GM06990 (cell line): Measurements from ENCODE around the gene S100A11.
A peak's percentile ranks its signal among the peaks of the same experiment; 100 is the strongest.
"Not testable (repeated sequence)": the region's sequence is repeated elsewhere in the genome, so short reads cannot be mapped to it uniquely, and the experiment has no call there.

Experiments used
- DNase-seq: peaks from one replicate; pipeline ENCODE4 v3.0.0-alpha.2; 2011; ENCODE audit not compliant: insufficient read length; ENCODE audit errors: extremely low read depth
- H3K27me3 ChIP-seq: replicated peaks from 2 replicates; pipeline ENCODE4 v1.6.0; 2011; ENCODE audit warnings: low read length; ENCODE audit not compliant: control insufficient read depth, insufficient read depth
- H3K36me3 ChIP-seq: 2 replicates; pipeline ENCODE4 v1.5.1; 2011; ENCODE audit warnings: low read length; ENCODE audit not compliant: control insufficient read depth, insufficient read depth
- H3K4me3 ChIP-seq: replicated peaks from 2 replicates; pipeline ENCODE4 v1.5.1; 2011; ENCODE audit warnings: low read depth, mild to moderate bottlenecking, control low read depth, low read length
- TF ChIP-seq, protein P1 (sequence below): IDR thresholded peaks from 2 replicates; pipeline ENCODE4 v1.5.1; 2011; ENCODE audit warnings: low read length, control low read depth, mild to moderate bottlenecking, inconsistent platforms; ENCODE audit not compliant: insufficient read depth, poor library complexity, severe bottlenecking

S100A11 gene

DNA sequence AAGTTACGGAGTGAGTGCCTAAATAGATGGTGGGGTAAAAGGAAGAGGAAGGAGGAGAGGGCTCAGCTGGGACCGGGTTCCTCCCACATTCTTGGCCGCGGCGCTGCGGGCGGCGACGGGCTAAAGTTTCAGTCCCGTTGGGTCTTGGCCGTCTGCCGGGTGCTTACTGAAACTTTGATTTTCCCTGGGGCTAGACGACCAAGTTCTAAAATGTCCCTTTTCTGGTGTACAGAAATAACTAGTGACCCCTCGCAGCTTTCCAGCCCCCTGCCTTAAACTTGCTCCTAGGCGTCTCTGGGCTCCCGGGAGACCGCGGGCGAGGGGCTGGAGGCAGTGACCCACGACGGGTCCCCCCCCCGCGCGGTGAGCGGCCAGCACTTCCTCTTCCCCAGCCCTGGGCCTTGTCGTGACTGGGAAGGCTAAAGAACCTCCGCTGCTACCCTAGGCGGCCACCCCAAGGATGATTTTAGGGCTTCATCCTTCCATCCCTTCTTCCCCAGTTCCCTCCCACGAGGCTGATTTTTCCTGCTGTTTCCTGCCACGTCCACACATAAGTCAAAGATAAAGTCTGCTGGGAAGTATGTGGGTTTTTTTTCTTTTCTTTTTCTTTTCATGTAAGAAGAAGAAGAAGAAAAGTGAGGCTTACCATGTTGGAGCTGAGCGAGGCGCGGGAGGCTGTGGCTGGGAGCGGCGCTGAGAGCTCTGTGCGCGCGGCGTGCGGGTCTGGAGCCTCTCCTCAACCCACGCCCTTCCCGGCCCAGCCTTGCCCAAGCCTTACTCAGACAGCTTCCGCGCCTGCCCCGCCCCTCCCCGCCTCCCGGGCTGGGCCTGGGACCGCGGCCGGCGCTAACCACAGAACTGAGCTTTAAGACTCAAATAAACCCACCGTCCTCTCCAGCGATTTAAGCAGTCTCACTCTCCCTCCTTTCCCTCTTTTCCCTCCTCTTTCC is at the start of gene S100A11:
Gene S100A11 (minus strand): TSS at position 738 of the 950 bp plus-strand sequence. CDS start 89 bp downstream, at position 649.
- peak; percentile 71 for DNase-seq

DNA sequence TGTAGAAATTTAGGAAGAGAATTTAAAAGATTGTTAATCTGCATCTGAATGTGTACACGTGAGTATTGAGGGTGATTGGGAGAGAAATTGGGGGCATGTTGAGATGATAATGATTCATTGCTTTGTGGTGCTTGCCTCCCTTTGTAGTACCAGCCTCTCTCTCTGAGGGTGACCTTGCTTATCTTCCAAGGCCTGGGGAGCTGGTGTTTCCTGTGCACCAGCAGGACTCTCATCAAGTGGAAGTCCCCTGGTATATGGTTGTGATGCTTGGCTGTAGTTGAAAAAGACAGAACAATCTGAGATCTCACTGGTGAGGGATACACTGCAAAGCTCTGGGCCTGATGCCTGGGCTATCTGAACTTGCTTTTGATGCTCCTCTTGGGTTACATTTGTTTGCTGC is 48.0 kb upstream of the S100A11 start:
- TF ChIP-seq, protein P1, sequence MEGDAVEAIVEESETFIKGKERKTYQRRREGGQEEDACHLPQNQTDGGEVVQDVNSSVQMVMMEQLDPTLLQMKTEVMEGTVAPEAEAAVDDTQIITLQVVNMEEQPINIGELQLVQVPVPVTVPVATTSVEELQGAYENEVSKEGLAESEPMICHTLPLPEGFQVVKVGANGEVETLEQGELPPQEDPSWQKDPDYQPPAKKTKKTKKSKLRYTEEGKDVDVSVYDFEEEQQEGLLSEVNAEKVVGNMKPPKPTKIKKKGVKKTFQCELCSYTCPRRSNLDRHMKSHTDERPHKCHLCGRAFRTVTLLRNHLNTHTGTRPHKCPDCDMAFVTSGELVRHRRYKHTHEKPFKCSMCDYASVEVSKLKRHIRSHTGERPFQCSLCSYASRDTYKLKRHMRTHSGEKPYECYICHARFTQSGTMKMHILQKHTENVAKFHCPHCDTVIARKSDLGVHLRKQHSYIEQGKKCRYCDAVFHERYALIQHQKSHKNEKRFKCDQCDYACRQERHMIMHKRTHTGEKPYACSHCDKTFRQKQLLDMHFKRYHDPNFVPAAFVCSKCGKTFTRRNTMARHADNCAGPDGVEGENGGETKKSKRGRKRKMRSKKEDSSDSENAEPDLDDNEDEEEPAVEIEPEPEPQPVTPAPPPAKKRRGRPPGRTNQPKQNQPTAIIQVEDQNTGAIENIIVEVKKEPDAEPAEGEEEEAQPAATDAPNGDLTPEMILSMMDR = no peak
- Histone ChIP-seq H3K36me3 (no peaks in the 10 kb centered on the region), H3K27me3 (no peaks in the 10 kb centered on the region; the same call in 1 of the 2 replicates), H3K4me3 (no peak overlapping the region)
- no peak for DNase-seq

More for the DNA sequence above, at the start of gene S100A11:
- H3K4me3 ChIP-seq = peak within 1 kb of the TSS; percentile 75
- peaks cover 13% of the 10 kb centered on the region for H3K36me3 ChIP-seq
- TF ChIP-seq, protein P1 = no peak
- no peaks in the 10 kb centered on the region; the same call in 1 of the 2 replicates for H3K27me3 ChIP-seq

DNA sequence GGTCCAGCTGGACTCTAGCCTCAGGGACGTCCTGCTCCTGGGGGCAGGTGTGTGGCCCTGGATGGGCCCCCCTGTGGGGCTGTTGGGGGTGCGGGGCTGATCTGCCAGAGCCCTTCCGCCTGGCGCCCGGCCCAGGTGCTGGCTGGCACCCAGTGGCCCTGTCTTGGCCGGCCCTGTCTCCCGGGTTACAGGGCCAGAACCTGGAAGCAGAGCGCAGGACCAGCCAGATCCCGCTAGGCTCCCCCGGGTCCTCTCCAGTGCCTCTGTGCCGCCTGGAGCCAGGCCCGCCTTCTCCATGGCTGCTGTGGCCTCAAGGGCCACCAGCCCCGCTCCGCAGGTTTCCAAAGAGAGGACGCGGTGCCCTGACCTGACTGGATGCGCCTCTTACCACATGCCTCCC is 44.2 kb upstream of the S100A11 start:
- not testable (repeated sequence) for H3K4me3 ChIP-seq, DNase-seq, H3K27me3 ChIP-seq, H3K36me3 ChIP-seq

DNA sequence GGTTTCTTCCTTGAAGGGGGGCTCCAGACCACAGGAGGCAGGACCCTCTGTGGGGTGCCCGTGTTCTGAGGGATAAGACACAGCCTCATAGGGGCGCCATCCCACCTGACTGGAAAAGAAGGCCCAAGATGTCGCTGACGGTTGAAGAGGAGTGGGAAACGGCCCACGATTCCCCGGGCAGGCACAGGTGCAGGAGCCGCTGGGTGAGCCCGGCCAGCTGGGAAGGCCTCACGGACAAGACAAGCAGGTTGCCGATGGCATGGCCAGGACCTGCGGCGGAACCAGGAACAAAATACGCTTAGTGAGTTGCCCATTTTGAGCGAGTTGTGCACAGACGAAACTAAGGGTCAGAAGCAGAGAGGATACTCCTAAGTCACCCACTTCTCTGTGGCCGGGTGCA is 43.7 kb upstream of the S100A11 start:
- H3K4me3 ChIP-seq, H3K36me3 ChIP-seq, H3K27me3 ChIP-seq, DNase-seq: not testable (repeated sequence)

DNA sequence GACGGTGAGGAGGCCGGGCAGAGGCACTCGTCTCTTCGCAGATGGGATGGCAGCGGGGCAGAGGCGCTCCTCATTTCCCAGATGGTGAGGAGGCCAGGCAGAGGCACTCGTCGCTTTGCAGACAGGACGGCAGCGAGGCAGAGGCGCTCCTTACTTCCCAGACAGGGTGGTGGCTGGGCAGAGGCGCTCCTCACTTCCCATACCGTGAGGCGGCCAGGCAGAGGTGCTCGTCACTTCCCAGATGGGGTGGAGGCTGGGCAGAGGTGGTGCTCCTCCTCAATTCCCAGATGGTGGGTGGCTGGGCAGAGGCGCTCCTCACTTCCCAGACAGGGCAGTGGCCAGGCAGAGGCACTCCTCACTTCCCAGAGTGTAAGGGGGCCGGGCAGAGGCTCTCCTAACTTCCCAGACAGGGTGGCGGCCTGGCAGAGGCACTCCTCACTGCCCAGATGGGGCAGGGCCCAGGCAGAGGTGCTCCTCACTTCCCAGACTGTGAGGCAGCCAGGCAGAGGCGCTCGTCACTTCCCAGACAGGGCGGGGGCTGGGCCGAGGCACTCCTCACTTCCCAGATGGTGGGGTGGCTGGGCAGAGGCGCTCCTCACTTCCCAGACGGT is 42.1 kb upstream of the S100A11 start:
- H3K27me3 ChIP-seq = no peaks in the 10 kb centered on the region
- H3K36me3 ChIP-seq = no peaks in the 10 kb centered on the region
- TF ChIP-seq, protein P1 = no peak
- DNase-seq = no peak
- no peak overlapping the region for H3K4me3 ChIP-seq

DNA sequence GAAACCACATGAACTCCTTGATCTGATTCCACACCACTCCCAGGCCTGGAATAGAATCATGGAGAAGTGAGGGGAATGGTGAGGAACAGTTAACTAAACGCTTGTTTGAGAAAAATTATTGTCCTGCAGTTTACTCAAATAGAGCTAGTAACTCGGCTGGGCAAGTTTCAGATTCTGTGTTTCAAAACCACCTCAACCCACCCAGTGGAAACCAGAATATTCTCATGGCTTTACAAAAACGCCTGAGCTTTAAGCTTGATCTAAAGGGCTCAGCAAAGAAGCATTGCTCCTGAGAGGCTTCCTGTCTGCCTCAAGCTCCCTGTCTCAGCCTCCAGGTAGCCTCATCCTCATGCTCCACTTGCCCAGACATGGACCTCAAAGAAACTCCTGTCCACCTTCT is 35.5 kb upstream of the S100A11 start:
- TF ChIP-seq, protein P1 = no peak
- no peaks in the 10 kb centered on the region; the same call in 1 of the 2 replicates for H3K27me3 ChIP-seq
- no peaks in the 10 kb centered on the region for H3K36me3 ChIP-seq
- DNase-seq = no peak
- no peak overlapping the region for H3K4me3 ChIP-seq
